ENCODE results near the gene DNAH17. TPM values are rescaled to one million over a fixed set of nuclear protein-coding genes. Genes with fewer than 3 reads are reported as not detected.

The DNAH17 gene, protein sequence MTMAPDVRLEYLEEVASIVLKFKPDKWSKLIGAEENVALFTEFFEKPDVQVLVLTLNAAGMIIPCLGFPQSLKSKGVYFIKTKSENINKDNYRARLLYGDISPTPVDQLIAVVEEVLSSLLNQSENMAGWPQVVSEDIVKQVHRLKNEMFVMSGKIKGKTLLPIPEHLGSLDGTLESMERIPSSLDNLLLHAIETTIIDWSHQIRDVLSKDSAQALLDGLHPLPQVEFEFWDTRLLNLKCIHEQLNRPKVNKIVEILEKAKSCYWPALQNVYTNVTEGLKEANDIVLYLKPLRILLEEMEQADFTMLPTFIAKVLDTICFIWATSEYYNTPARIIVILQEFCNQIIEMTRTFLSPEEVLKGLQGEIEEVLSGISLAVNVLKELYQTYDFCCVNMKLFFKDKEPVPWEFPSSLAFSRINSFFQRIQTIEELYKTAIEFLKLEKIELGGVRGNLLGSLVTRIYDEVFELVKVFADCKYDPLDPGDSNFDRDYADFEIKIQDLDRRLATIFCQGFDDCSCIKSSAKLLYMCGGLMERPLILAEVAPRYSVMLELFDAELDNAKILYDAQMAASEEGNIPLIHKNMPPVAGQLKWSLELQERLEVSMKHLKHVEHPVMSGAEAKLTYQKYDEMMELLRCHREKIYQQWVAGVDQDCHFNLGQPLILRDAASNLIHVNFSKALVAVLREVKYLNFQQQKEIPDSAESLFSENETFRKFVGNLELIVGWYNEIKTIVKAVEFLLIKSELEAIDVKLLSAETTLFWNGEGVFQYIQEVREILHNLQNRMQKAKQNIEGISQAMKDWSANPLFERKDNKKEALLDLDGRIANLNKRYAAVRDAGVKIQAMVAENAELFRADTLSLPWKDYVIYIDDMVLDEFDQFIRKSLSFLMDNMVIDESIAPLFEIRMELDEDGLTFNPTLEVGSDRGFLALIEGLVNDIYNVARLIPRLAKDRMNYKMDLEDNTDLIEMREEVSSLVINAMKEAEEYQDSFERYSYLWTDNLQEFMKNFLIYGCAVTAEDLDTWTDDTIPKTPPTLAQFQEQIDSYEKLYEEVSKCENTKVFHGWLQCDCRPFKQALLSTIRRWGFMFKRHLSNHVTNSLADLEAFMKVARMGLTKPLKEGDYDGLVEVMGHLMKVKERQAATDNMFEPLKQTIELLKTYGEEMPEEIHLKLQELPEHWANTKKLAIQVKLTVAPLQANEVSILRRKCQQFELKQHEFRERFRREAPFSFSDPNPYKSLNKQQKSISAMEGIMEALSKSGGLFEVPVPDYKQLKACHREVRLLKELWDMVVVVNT (N-terminal part only)
- total RNA-seq, result 1 to 10 TPM in 1 of 2 donors, under 1 TPM in 1; 0.87 to 6.9 TPM

- Histone ChIP-seq H3K9me3 (no peaks in the 10 kb centered on the region), H3K27ac (no peak within 1 kb of the TSS), H3K36me3 (no peaks in the 10 kb centered on the region), H3K4me1 (replicated peaks) (no peaks in the 10 kb centered on the region), H3K27me3 (replicated peaks; ENCODE audit: insufficient read depth) (no peaks in the 10 kb centered on the region), H3K4me3 (no peak within 1 kb of the TSS)
- intact Hi-C loops (cut with DNase I), result no loop called here
- no peak for DNase-seq (ENCODE audit: low spot score)
- 85% methylated on average over 9 of the region's 9 CpGs for WGBS
- TF ChIP-seq POLR2AphosphoS5 (IDR thresholded peaks at IDR 0.05), result no peak
- TF ChIP-seq, protein P1, sequence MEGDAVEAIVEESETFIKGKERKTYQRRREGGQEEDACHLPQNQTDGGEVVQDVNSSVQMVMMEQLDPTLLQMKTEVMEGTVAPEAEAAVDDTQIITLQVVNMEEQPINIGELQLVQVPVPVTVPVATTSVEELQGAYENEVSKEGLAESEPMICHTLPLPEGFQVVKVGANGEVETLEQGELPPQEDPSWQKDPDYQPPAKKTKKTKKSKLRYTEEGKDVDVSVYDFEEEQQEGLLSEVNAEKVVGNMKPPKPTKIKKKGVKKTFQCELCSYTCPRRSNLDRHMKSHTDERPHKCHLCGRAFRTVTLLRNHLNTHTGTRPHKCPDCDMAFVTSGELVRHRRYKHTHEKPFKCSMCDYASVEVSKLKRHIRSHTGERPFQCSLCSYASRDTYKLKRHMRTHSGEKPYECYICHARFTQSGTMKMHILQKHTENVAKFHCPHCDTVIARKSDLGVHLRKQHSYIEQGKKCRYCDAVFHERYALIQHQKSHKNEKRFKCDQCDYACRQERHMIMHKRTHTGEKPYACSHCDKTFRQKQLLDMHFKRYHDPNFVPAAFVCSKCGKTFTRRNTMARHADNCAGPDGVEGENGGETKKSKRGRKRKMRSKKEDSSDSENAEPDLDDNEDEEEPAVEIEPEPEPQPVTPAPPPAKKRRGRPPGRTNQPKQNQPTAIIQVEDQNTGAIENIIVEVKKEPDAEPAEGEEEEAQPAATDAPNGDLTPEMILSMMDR (IDR thresholded peaks at IDR 0.05), result no peak
- no peak for TF ChIP-seq POLR2A (IDR thresholded peaks at IDR 0.05)
Measured at GRCh38 chr17:78577296-78577695, at the start of gene DNAH17. TSS of gene DNAH17 (minus strand) at chr17:78577396. CDS start at chr17:78575057, 2,339 bp downstream.

DNA sequence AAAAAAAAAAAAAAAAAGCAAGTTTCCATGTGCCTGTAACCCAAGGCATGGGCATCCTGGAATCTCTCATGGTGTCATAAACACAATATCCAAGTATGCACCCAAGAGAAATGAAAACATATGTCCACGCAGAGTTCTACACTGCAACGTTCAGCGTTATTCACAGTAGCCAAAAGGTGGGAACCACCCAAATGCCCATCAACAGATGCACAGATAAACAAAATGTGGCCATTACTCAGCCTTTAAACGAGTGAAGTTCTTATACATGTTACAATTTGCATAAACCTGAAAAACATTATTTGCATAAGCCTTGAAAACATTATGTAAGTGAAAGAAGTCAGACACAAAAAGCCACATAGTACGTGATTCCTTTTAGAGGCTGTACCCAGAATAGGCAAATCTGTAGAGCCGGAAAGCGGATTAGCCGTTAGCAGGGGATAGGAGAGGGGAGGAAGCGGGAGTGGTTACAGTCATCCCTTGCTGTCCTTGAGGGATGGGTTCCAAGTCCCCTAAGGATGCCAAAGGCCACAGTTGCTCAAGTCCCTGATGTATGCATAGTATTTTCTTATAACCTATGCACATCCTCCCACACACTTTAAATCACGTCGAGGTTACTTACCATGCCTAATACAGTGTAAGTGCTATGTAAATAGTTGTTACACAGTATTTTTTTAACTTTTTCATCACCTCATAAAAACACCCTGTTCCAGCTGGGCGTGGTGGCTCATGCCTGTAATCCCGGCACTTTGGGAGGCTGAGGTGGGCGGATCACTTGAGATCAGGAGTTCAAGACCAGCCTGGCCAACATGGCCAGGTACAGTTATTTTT is 47.3 kb upstream of the DNAH17 start:
- H3K4me3 ChIP-seq, result no peak overlapping the region
- intact Hi-C loops (cut with DNase I), result no loop called here
- WGBS, result 73% methylated on average over 14 of the region's 14 CpGs
- H3K27me3 ChIP-seq (replicated peaks; ENCODE audit: insufficient read depth), result peaks cover 2% of the 10 kb centered on the region
- H3K27ac ChIP-seq, result no peak overlapping the region
- TF ChIP-seq POLR2A (IDR thresholded peaks at IDR 0.05) (no peak), POLR2AphosphoS5 (IDR thresholded peaks at IDR 0.05) (no peak)
- TF ChIP-seq, protein P1 (IDR thresholded peaks at IDR 0.05), result no peak
- DNase-seq (ENCODE audit: low spot score), result no peak
- H3K36me3 ChIP-seq, result no peaks in the 10 kb centered on the region
- H3K9me3 ChIP-seq, result no peaks in the 10 kb centered on the region
- no peaks in the 10 kb centered on the region for H3K4me1 ChIP-seq (replicated peaks)

DNA sequence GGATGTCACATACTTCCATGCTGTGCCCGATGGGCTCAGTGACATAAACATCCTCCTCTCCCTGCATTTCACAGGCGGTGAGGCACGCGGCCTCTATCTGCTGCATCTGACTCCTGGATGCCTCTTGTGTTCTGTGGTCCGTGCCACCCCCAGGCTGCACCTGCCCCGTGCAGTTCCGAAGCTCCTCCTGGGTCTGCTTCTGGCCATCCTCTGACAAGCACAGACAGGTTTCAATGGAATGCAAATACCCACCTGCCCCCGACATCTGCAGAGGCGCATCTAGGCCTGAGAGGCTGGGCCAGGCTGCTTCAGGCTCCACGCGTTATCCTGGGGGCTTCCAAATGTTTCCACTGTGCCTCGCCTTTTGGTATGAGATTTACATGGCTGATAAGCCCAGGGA is 46.3 kb upstream of the DNAH17 start:
- DNase-seq (ENCODE audit: low spot score), result no peak
- no peak for TF ChIP-seq POLR2A (IDR thresholded peaks at IDR 0.05)
- TF ChIP-seq, protein P1 (IDR thresholded peaks at IDR 0.05), result no peak
- no peak for TF ChIP-seq POLR2AphosphoS5 (IDR thresholded peaks at IDR 0.05)
- WGBS, result 62% methylated on average over 12 of the region's 12 CpGs
- H3K36me3 ChIP-seq, result no peaks in the 10 kb centered on the region
- intact Hi-C loops (cut with DNase I), result no loop called here
- H3K4me1 ChIP-seq (replicated peaks), result no peaks in the 10 kb centered on the region
- H3K27me3 ChIP-seq (replicated peaks; ENCODE audit: insufficient read depth), result peaks cover 2% of the 10 kb centered on the region
- no peaks in the 10 kb centered on the region for H3K9me3 ChIP-seq
- H3K27ac ChIP-seq, result no peak overlapping the region
- no peak overlapping the region for H3K4me3 ChIP-seq

DNA sequence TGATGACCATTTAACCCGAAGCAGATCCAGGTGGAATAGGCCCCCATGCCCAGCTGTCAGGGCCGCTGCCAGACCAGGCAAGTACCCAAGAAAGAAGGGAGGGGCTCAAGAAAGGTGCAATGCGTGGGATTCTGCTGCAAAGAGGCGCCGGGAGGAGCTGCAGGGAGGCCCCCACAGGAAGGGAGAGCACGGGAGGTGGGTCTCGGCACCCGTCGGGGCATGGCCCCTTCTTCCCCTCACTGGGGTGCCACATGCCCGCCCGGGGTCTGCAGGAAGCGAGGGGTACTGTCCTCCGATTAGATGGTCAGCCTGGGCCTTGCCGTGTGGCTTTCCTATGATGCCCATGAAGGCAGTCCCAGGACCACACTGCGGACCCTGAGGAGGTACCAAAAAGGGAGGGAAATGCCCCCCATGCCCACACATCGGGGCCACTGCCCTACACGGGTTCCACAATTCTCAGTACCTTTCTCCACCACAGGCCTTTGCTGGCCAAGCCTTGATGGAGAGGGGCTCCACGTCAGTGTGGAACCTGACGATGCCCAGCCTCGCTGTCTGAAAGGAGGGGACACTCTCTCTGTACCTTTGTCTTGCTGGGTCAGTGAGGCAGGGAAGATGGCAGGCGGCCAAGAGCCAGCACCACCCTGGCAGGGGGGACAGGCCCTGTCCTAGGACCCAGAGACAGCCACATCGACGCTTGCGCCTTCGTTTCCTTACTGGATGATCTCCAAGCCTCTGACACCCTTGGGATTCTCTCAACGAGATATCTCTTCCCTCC is 45.5 kb upstream of the DNAH17 start:
- Histone ChIP-seq H3K36me3 (no peaks in the 10 kb centered on the region), H3K27ac (no peak overlapping the region), H3K4me1 (replicated peaks) (no peaks in the 10 kb centered on the region), H3K4me3 (no peak overlapping the region), H3K9me3 (no peaks in the 10 kb centered on the region), H3K27me3 (replicated peaks; ENCODE audit: insufficient read depth) (peaks cover 2% of the 10 kb centered on the region)
- TF ChIP-seq POLR2AphosphoS5 (IDR thresholded peaks at IDR 0.05) (no peak), POLR2A (IDR thresholded peaks at IDR 0.05) (no peak)
- TF ChIP-seq, protein P1 (IDR thresholded peaks at IDR 0.05), result no peak
- intact Hi-C loops (cut with DNase I), result no loop called here
- WGBS, result 78% methylated on average over 25 of the region's 26 CpGs
- DNase-seq (ENCODE audit: low spot score), result no peak
